Mesendoderm (in vitro differentiated cells): ENCODE results near the gene TCAP.

ENCODE experiments used
- DNase-seq: peaks from one replicate; pipeline ENCODE4 v3.0.0; 2013
- H2AK5ac ChIP-seq: 2 replicates; pipeline ENCODE4 v1.6.1; 2013; ENCODE audit warnings: low read length, inconsistent platforms
- H2BK120ac ChIP-seq: 2 replicates; pipeline ENCODE4 v1.6.1; 2013; ENCODE audit warnings: low read depth, mild to moderate bottlenecking, low read length, moderate library complexity, mixed read lengths
- H2BK15ac ChIP-seq: replicated peaks from 2 replicates; pipeline ENCODE4 v1.6.1; 2013; ENCODE audit warnings: low read depth, mild to moderate bottlenecking, moderate library complexity
- H2BK5ac ChIP-seq: 2 replicates; pipeline ENCODE4 v1.6.1; 2013; ENCODE audit warnings: low read length, inconsistent platforms
- H3K18ac ChIP-seq: 2 replicates; pipeline ENCODE4 v1.6.1; 2013; ENCODE audit warnings: mild to moderate bottlenecking, low read length, mixed read lengths
- H3K23ac ChIP-seq: one replicate; pipeline ENCODE4 v1.6.1; 2013; ENCODE audit warnings: low read length
- H3K27ac ChIP-seq: 2 replicates; pipeline ENCODE4 v1.5.1; 2013; ENCODE audit warnings: low read depth, mild to moderate bottlenecking, inconsistent platforms, low read length, moderate library complexity
- H3K27me3 ChIP-seq: 2 replicates; pipeline ENCODE4 v1.6.1; 2013; ENCODE audit warnings: low read length, control low read depth, mild to moderate bottlenecking, inconsistent platforms; ENCODE audit not compliant: insufficient read depth, poor library complexity
- H3K36me3 ChIP-seq: 2 replicates; pipeline ENCODE4 v1.6.1; 2013; ENCODE audit warnings: low read length, inconsistent platforms; ENCODE audit not compliant: control insufficient read depth, insufficient read depth
- H3K4ac ChIP-seq: one replicate; pipeline ENCODE4 v1.6.1; 2013; ENCODE audit warnings: low read depth, mild to moderate bottlenecking, low read length, moderate library complexity
- H3K4me1 ChIP-seq: 2 replicates; pipeline ENCODE4 v1.6.1; 2013; ENCODE audit warnings: low read depth, low read length, inconsistent platforms; ENCODE audit not compliant: control insufficient read depth
- H3K4me2 ChIP-seq: 2 replicates; pipeline ENCODE4 v1.6.1; 2013; ENCODE audit warnings: low read length
- H3K4me3 ChIP-seq: 2 replicates; pipeline ENCODE4 v1.5.1; 2013; ENCODE audit warnings: mild to moderate bottlenecking, low read length
- H3K56ac ChIP-seq: one replicate; pipeline ENCODE4 v1.6.1; 2013; ENCODE audit warnings: low read length
- H3K79me1 ChIP-seq: 2 replicates; pipeline ENCODE4 v1.6.1; 2013; ENCODE audit warnings: low read length, inconsistent platforms
- H3K79me2 ChIP-seq: 2 replicates; pipeline ENCODE4 v1.6.1; 2013; ENCODE audit warnings: mild to moderate bottlenecking, low read length; ENCODE audit not compliant: control insufficient read depth, insufficient read depth
- H3K9ac ChIP-seq: 2 replicates; pipeline ENCODE4 v1.6.1; 2013; ENCODE audit warnings: low read length, inconsistent platforms
- H4K5ac ChIP-seq: one replicate; pipeline ENCODE4 v1.6.1; 2013; ENCODE audit warnings: low read length
- H4K8ac ChIP-seq: one replicate; pipeline ENCODE4 v1.6.1; 2013; ENCODE audit warnings: low read depth, mild to moderate bottlenecking, control low read depth, low read length, moderate library complexity
- WGBS: extraction: QIAGEN DNeasy Blood & Tissue Kit; methylation state at CpG from one replicate; pipeline ENCODE4 v1.1.7; 2013; ENCODE audit warnings: low lambda C conversion rate, missing lambda C conversion rate; ENCODE audit not compliant: insufficient coverage; ENCODE audit errors: extremely low coverage; 5-methylcytosine and 5-hydroxymethylcytosine counted together

Gene TCAP

DNA sequence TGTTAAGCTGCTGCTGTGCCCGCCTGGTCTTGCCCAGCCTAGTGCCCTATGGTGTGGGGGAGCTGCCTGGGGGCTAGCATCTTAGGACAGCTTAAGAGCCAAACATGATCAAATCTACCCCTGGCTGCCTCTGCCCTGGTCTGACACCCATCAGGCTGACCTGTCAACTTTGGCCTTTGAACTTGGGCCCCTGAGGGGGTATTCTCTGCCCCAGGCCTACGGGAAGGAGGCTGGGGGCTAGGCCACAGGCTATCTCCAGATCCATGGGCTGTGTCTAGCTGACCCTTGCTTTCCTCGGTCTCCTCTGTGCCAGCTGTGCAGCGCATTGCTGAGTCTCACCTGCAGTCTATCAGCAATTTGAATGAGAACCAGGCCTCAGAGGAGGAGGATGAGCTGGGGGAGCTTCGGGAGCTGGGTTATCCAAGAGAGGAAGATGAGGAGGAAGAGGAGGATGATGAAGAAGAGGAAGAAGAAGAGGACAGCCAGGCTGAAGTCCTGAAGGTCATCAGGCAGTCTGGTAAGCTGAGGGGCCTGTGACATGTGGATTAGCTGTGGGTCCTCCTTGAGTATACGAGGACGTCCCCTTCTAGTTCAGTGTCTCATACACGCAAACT is 31.5 kb upstream of the TCAP start:
- H2AK5ac ChIP-seq: no peak overlapping the region
- H3K4me2 ChIP-seq: no peak overlapping the region
- no peaks in the 10 kb centered on the region for H3K36me3 ChIP-seq
- peaks cover 6% of the 10 kb centered on the region for H3K79me1 ChIP-seq
- no peak overlapping the region for H2BK5ac ChIP-seq
- DNase-seq: no peak
- H4K5ac ChIP-seq: no peak overlapping the region
- no peak overlapping the region for H2BK15ac ChIP-seq
- no peak overlapping the region for H3K4me3 ChIP-seq
- peaks cover 18% of the 10 kb centered on the region for H3K4me1 ChIP-seq
- no peak overlapping the region for H3K4ac ChIP-seq
- WGBS: no CpG with 5 or more reads among the region's 8 CpGs
- no peak overlapping the region for H3K27ac ChIP-seq
- H3K27me3 ChIP-seq: no peaks in the 10 kb centered on the region
- H3K18ac ChIP-seq: no peak overlapping the region
- no peak overlapping the region for H3K23ac ChIP-seq
- H3K79me2 ChIP-seq: peaks cover 5% of the 10 kb centered on the region
- no peak overlapping the region for H4K8ac ChIP-seq
- no peak overlapping the region for H2BK120ac ChIP-seq
- H3K56ac ChIP-seq: no peak overlapping the region
- H3K9ac ChIP-seq: no peak overlapping the region

DNA sequence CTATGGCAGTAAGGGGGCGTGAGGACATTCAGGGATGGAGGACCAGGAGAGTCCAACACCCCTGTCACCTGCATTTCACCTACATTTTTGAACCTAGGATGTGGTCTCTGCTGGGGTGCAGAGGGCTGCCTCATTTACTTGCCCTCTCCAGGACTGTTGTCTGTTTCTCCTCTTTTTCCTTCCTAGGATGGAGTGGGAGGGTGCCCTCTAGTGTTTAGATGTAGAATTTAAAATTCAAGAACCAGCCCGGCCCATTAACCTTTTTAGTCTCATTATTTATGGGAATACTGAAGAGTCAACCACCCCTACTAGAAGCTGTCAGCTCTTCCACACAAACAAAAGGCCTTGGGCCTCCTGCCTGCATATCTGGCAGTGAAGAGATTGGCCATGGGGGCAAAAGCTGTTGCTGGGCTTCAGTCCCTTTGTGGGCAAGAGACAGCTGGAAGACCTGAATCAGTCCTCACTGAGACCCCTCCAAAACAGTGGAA is 30.7 kb upstream of the TCAP start:
- no CpG with 5 or more reads among the region's 2 CpGs for WGBS

DNA sequence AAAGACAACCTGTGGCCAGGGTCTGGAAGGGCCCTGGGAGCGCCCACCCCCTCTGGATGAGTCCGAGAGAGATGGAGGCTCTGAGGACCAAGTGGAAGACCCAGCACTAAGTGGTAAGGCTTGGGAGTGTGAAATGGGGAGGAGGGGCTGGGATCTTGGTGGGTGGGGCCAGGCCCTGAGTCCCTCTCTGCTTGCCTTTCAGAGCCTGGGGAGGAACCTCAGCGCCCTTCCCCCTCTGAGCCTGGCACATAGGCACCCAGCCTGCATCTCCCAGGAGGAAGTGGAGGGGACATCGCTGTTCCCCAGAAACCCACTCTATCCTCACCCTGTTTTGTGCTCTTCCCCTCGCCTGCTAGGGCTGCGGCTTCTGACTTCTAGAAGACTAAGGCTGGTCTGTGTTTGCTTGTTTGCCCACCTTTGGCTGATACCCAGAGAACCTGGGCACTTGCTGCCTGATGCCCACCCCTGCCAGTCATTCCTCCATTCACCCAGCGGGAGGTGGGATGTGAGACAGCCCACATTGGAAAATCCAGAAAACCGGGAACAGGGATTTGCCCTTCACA is 29.5 kb upstream of the TCAP start:
- H3K4me1 ChIP-seq: peaks cover 20% of the 10 kb centered on the region

More for the DNA sequence above, 30.7 kb upstream of the TCAP start:
- Histone ChIP-seq H3K79me2 (peaks cover 7% of the 10 kb centered on the region), H4K5ac (no peak overlapping the region), H3K4me2 (no peak overlapping the region), H3K4ac (no peak overlapping the region), H3K79me1 (peaks cover 6% of the 10 kb centered on the region), H3K4me3 (no peak overlapping the region), H2AK5ac (no peak overlapping the region), H3K27me3 (no peaks in the 10 kb centered on the region), H3K27ac (no peak overlapping the region), H2BK5ac (no peak overlapping the region), H3K36me3 (no peaks in the 10 kb centered on the region), H3K9ac (peak overlapping the region; percentile 21), H3K56ac (peak overlapping the region; percentile 69), H3K18ac (no peak overlapping the region), H4K8ac (no peak overlapping the region), H3K4me1 (peaks cover 18% of the 10 kb centered on the region), H2BK120ac (no peak overlapping the region), H2BK15ac (no peak overlapping the region), H3K23ac (no peak overlapping the region)
- peak; percentile 64 for DNase-seq

DNA sequence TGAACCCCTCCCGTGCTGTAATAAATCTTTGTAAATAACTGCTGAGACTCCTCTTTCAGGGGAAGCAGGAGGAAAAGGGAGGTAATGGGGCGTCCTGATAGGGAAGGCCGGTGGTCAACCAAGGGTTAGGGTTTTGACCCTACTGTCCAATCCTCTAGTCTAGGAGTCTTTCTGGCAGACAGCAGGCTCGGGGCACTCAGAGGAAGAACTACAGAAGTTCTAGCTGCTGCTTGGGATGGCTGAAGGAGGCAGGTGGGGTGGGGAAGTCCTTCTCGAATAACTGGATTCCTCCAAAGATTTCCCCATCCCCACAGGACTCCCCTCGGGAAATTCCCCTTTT is 28.6 kb upstream of the TCAP start:
- H2BK15ac ChIP-seq: no peak overlapping the region
- no peak overlapping the region for H3K4me3 ChIP-seq
- no peaks in the 10 kb centered on the region for H3K27me3 ChIP-seq
- DNase-seq: no peak
- H4K8ac ChIP-seq: no peak overlapping the region
- H2BK5ac ChIP-seq: no peak overlapping the region
- peak overlapping the region; percentile 38 for H3K9ac ChIP-seq
- H3K79me2 ChIP-seq: peaks cover 11% of the 10 kb centered on the region
- no CpG with 5 or more reads among the region's 6 CpGs for WGBS
- H3K4me1 ChIP-seq: peaks cover 19% of the 10 kb centered on the region
- H3K36me3 ChIP-seq: no peaks in the 10 kb centered on the region
- H3K23ac ChIP-seq: no peak overlapping the region
- no peak overlapping the region for H3K4ac ChIP-seq
- no peak overlapping the region for H2AK5ac ChIP-seq
- peak overlapping the region; percentile 96 for H3K56ac ChIP-seq
- H4K5ac ChIP-seq: peak overlapping the region; percentile 2
- H3K27ac ChIP-seq: no peak overlapping the region
- H3K4me2 ChIP-seq: peak overlapping the region; percentile 4
- H2BK120ac ChIP-seq: no peak overlapping the region
- peaks cover 16% of the 10 kb centered on the region for H3K79me1 ChIP-seq
- no peak overlapping the region for H3K18ac ChIP-seq

More for the DNA sequence above, 29.5 kb upstream of the TCAP start:
- no peaks in the 10 kb centered on the region for H3K36me3 ChIP-seq
- no peak overlapping the region for H4K8ac ChIP-seq
- H3K27me3 ChIP-seq: no peaks in the 10 kb centered on the region
- H3K18ac ChIP-seq: no peak overlapping the region
- no peak overlapping the region for H2AK5ac ChIP-seq
- no peak overlapping the region for H4K5ac ChIP-seq
- H3K4me3 ChIP-seq: no peak overlapping the region
- H2BK120ac ChIP-seq: no peak overlapping the region
- peak overlapping the region; percentile 44 for H3K56ac ChIP-seq
- no peak overlapping the region for H3K23ac ChIP-seq
- H3K79me2 ChIP-seq: peaks cover 7% of the 10 kb centered on the region
- peaks cover 9% of the 10 kb centered on the region for H3K79me1 ChIP-seq
- H2BK15ac ChIP-seq: no peak overlapping the region
- H3K4me2 ChIP-seq: no peak overlapping the region
- peak overlapping the region; percentile 0 for H3K9ac ChIP-seq
- WGBS: no CpG with 5 or more reads among the region's 8 CpGs
- peak; percentile 55 for DNase-seq
- H2BK5ac ChIP-seq: no peak overlapping the region
- no peak overlapping the region for H3K27ac ChIP-seq
- H3K4ac ChIP-seq: no peak overlapping the region

DNA sequence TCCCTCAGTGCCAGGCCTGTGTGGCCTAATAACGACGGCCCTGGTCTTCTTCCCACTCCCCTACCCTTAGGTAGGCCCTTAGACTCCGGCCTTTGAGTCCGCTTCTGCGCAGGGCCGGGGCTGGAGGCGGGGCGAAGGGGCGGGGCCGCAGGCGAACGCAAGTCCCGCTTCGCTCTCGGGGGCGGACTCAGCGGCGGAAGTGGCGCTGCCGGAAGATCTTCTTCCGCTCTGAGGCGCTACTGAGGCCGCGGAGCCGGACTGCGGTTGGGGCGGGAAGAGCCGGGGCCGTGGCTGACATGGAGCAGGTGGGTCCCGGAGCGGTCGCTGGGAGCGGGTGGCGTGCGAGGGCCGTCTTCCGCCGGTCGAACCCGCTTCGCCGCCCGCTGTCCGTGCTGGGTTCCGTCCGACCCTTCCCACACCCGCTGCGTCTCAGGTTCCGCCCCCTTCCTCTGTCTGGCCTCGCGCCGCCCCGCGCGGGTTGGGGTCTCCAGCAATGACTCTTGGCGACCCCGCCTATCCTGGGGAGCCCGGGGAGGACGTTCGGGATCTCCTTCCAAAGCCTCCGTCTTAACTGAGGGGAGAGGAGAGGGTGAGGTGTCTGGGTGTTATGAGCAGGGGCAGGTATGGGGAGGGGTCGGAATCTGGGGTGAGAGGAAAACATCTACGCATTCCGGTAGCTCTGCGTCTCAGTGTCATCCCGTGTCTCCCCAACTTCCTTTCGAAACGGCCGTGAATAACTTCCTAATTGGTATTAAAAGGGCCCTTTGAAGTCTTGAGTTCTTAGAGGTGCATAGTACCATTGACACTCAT is 28.0 kb upstream of the TCAP start, which contains the start of gene STARD3:
TSS of gene STARD3 (plus strand) at position 218 of the 810 bp plus-strand sequence. CDS start 16,388 bp downstream, outside the sequence.
- Histone ChIP-seq H3K4me2 (peak within 1 kb of the TSS; percentile 98), H2AK5ac (no peak within 1 kb of the TSS), H3K56ac (peak within 1 kb of the TSS; percentile 96), H3K23ac (peak within 1 kb of the TSS; percentile 97), H2BK120ac (no peak within 1 kb of the TSS), H3K79me1 (peaks cover 21% of the 10 kb centered on the region), H3K4ac (peak within 1 kb of the TSS; percentile 37), H3K9ac (peak within 1 kb of the TSS; percentile 87), H4K8ac (no peak within 1 kb of the TSS), H3K18ac (peak within 1 kb of the TSS; percentile 53), H3K4me1 (peaks cover 14% of the 10 kb centered on the region), H3K4me3 (peak within 1 kb of the TSS; percentile 95), H3K36me3 (no peaks in the 10 kb centered on the region), H3K79me2 (peaks cover 11% of the 10 kb centered on the region), H4K5ac (peak within 1 kb of the TSS; percentile 2), H2BK15ac (no peak within 1 kb of the TSS), H3K27me3 (no peaks in the 10 kb centered on the region), H3K27ac (peak within 1 kb of the TSS; percentile 78), H2BK5ac (peak within 1 kb of the TSS; percentile 58)
- no CpG with 5 or more reads among the region's 69 CpGs for whole genome bisulfite sequencing
- peak; percentile 93 for DNase-seq
